GM12878 (cell line): ENCODE measurements around the gene FADD.
"Not testable (repeated sequence)": the region's sequence is repeated elsewhere in the genome, so short reads cannot be mapped to it uniquely, and the experiment has no call there.

Experiments
- BACH1 ChIP-seq: fragments of 450-650 bp; IDR thresholded peaks from 2 replicates; pipeline ENCODE4 v1.6.1; 2017; ENCODE audit warnings: mild to moderate bottlenecking, borderline replicate concordance
- POLR2A ChIP-seq: IDR thresholded peaks from 2 replicates; pipeline ENCODE4 v1.6.1; 2011; ENCODE audit warnings: low read depth, mild to moderate bottlenecking, low read length
- RAD21 ChIP-seq: IDR thresholded peaks from 2 replicates; pipeline ENCODE4 v1.6.1; 2011; ENCODE audit warnings: mild to moderate bottlenecking, low read depth, low read length, moderate library complexity; ENCODE audit not compliant: insufficient read depth
- TAF1 ChIP-seq: IDR thresholded peaks from 2 replicates; pipeline ENCODE4 v1.6.1; 2011; ENCODE audit warnings: mild to moderate bottlenecking, low read depth, low read length, borderline replicate concordance

DNA sequence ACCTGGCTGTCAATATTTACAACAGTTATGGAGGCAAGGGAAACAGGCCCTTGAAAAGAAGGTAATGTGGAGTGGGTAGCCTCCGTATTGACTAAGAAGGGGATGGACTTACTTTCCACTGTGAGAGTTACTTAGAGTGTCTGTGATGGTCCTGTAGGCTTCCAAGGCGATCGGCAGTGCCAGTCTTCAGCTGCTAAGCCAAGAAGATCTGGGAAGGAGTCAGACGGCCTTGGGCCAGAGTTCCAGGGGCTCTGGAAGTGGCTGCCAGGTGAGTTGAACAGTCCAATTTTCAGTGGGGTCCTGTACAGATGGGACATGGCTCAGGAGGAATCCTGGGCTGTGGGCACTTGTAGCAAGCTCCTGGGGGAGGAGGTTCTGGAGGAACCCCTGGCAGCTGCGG, 14.3 kb downstream of the FADD start:
- not testable (repeated sequence) for TF ChIP-seq BACH1, TAF1, POLR2A, RAD21
